Mammary epithelial cell (primary cell): Measurements from ENCODE around the gene UNG.

Experiments
- CTCF ChIP-seq, 2 donors: IDR thresholded peaks in 1 of 2; conservative IDR thresholded peaks in 1 of 2; 2 replicates each; pipeline ENCODE4 v1.5.1; 2011 to 2012; ENCODE audit warnings: inconsistent platforms in 2 of 2, low read length in 2 of 2, mild to moderate bottlenecking in 2 of 2, control low read depth in 1 of 2, low read depth in 1 of 2; ENCODE audit not compliant: insufficient read depth in 1 of 2; ENCODE audit errors: extremely low read depth in 1 of 2
- EZH2 ChIP-seq: IDR thresholded peaks from 2 replicates; pipeline ENCODE4 v1.6.1; 2012; ENCODE audit warnings: low read length, inconsistent platforms, borderline replicate concordance

- no peak for TF ChIP-seq CTCF (conservative IDR thresholded peaks at IDR 0.05 in 1 of 2, IDR thresholded peaks at IDR 0.05 in 1 of 2; ENCODE audit: extremely low read depth in 1 of 2, insufficient read depth in 1 of 2, low read depth in 1 of 2, low read length in 2 of 2)
- TF ChIP-seq EZH2: no peak
These were observed 33.1 kb downstream of the UNG start for GRCh38 chr12:109130297-109131153.
